GM18508 (cell line): ENCODE results near the gene SNRPB.
"Not testable (repeated sequence)": the region's sequence is repeated elsewhere in the genome, so short reads cannot be mapped to it uniquely, and the experiment has no call there.

Source experiments
- ATAC-seq: cut with Tn5 transposase; IDR thresholded peaks from one replicate; pipeline ENCODE4 v1.9.1; 2021; ENCODE audit warnings: moderate number of reproducible peaks; ENCODE audit not compliant: insufficient read depth, unreplicated experiment

Gene SNRPB

DNA sequence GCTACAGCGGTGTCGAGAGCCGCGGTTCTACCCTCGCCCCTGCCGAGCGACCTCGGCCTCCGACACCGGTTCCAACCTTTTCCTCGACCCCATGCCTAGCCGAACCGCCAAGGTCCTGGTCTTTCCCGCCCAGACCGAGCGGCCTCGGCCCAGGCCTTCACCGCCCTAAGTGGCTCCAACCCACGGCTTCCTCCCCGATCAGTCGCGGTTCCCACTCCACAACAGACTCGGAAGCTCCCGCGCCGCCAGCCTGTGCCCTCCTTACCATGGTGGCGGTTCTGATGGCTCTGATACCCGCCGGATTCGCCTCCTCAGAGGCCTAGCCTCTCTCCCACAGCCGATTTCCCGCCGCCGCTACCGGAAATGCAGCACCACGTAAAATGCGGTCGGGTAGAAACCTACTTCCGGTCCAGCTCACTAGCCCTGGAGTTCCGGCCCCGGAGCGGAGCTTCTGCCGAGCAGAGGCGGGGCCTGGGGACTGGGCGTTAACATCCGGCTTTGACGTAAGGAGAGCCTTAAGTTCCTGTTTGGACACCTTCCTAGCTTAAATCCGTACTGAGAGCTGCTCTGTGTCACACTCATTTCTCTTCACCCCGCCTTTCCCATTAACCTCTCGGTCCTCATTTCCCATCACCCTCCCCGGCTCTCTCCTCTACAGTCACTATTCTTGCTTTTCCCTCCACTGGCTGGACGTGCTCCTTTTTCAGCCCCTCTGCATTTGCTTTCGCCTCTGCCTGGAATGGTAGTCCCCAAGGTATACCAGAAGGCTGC lies at the start of gene SNRPB:
SNRPB (minus strand) TSS at position 367 of the 771 bp plus-strand sequence; CDS start at position 268, 99 bp downstream.
- peak; percentile 89 for ATAC-seq

DNA sequence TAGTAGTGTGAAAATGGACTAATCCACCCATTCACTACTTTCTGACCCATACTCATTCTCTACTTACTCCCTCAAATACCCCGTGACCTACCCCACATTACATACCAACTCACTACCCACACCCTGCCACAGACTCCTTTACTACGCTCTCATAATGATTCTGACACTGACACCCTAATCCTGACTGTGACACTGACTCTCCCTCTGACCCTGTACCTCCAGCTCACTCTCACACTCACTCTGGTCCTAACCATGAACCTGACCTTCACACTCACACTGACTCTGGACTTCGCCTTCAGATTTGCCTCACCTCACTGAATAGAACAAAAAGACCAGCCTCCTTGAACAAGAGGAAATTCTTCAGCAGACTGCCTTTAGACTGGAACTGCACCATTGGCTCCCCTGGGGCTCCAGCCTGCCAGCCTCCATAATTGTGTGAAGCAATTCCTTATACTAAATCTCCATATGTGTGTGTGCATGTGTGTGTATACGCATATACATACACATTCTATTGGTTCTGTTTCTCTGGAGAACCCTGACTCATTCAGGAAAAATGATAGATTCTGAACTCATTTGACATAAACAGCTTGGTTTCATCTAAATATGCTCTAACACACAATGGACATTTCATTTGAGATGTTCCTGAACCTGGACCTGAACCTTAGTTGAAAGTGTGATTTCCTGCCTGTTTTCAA lies 48.7 kb upstream of the SNRPB start:
- ATAC-seq = no peak

GRCh38 chr20:2518558-2518957 lies 48.0 kb upstream of the SNRPB start:
- ATAC-seq = no peak

DNA sequence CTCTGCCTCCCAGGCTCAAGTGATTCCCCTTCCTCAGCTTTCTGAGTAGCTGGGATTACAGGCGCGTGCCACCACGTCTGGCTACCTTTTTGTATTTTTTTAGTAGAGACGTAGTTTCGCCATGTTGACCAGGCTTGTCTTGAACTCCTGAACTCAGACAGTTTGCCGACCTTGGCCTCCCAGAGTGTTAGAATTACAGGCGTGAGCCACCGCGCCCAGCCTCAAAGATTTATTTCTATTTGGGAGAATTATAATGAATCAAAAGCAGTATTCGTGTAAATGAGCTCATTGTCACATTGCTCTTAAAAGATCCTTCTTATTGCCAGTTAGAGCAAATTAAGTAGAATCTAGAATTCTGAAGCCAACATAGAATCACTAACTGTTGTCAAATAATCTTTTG lies 47.5 kb upstream of the SNRPB start:
- no peak for ATAC-seq

DNA sequence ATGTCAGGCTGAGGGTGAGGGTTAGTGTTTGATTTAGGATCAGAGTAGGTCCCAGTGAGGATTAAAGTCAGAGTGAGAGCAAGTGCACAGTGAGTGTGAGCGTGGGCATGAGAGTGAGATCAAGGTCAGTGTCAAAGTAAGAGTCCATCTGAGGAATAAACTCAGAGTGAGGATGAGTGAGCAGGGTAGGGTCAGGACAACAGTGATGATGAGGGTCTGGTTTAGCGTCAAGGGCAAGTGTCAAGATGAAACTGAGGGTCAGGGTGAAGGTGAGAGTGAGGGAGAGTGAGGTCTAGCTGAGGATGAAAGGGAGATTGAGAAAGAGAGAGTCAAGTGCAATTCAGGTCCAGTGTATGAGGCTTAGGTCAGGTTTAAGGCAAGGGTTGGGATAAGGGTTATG lies 45.8 kb upstream of the SNRPB start:
- no peak for ATAC-seq

DNA sequence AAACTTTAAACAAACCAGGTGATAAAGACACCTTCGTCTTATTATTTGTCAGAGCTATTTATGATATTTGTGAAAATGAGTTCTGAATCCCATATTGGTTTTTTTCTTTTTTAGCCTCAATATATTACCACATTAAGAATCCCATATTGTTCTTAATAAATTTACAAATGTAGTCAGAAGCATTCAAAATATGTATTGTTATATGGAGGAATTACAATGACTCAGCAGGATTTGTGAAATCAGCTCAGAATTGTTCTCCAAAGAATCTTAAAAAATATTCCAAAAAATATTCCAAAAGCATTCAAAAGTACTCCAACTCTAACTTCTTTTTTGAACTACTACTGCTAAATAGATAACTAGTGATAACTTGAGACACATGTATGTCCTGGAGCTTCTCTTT lies 44.6 kb upstream of the SNRPB start:
- ATAC-seq = no peak

- no peak for ATAC-seq
Observed at GRCh38 chr20:2509794-2510193, 39.2 kb upstream of the SNRPB start.

- no peak for ATAC-seq
Observed at GRCh38 chr20:2509468-2509781, 38.8 kb upstream of the SNRPB start.

DNA sequence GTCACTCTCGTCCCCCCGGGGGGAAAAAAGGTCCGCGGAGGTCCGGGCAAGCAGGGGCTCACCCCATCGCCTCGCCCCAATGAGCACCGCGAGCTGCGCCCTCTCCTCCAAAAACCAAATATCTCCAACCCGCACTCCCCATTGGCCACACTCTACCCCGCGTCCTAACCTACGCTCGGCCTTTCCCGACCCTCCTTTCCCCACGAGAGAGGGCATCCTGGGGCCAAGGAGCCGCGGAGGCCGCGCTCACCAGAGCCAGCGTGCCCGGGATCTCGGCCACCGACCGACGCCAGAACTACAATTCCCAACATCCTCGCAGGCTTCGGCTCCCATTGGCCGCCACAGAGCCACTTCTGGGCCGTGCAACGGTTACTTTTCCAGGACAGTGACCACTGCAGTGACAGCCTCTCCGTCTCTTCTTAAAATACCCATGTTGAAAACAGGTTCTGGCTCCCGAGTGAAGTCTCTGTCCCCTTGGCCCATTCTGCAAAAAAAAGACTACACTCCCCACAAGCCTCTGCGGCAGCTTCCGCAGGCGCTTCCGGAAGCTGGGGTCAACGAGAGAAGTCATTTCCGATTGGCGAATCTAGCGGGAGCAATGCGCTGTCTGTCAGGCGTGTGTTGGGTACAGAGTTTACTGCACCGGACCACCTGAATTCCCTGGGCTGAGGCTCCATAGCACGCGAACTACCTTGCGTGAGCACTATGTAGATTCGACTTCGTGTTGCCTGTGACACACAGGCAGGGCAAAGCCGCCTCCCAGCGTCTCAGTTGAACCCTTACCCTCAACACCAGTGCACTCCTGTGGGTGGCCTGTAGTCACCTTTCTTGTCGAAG lies 38.3 kb upstream of the SNRPB start, which contains the start of gene ZNF343:
ZNF343 (minus strand) TSS at position 285 of the 837 bp plus-strand sequence. CDS start 15,020 bp downstream, outside the sequence.
- peak; percentile 73 for ATAC-seq

- ATAC-seq = no peak
Observed at GRCh38 chr20:2507875-2508630, 37.5 kb upstream of the SNRPB start.

DNA sequence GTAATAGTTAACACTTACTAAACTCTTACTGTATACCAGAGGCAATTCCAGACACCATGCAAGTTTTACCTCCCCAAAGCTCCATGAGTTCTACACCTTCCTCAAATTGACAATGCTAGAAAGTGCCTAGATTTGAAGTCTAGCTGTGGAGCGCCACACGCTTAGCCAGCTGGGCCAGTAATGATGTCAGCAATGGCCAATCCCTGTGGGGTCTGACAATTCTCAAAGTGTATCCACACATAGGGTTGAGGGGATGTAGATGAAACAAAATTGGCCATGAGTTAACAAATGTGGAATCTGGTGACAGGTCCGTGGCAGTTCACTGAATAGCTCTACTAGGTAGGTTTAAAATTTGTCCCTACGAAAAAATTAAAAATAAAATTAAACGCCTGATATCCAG lies 36.9 kb upstream of the SNRPB start:
- ATAC-seq = no peak

GRCh38 chr20:2506426-2506825 lies 35.8 kb upstream of the SNRPB start:
- not testable (repeated sequence) for ATAC-seq

DNA sequence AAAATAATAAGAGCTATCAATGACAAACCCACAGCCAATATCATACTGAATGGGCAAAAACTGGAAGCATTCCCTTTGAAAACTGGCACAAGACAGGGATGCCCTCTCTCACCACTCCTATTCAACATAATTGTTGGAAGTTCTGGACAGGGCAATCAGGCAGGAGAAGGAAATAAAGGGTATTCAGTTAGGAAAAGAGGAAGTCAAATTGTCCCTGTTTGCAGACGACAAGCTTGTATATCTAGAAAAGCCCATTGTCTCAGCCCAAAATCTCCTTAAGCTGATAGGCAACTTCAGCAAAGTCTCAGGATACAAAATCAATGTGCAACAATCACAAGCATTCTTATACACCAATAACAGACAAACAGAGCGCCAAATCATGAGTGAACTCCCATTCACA lies 34.2 kb upstream of the SNRPB start:
- not testable (repeated sequence) for ATAC-seq

DNA sequence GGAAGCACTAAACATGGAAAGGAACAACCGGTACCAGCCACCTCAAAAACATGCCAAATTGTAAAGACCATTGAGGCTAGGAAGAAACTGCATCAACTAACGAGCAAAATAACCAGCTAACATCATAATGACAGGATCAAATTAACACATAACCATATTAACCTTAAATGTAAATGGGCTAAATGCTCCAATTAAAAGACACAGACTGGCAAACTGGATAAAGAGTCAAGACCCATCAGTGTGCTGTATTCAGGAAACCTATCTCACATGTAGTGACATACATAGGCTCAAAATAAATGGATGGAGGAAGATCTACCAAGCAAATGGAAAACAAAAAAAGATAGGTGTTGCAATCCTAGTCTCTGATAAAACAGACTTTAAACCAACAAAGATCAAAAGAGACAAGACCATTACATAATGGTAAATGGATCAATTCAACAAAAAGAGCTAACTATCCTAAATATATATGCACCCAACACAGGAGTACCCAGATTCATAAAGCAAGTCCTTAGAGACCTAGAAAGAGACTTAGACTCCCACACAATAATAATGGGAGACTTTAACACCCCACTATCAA lies 32.3 kb upstream of the SNRPB start:
- not testable (repeated sequence) for ATAC-seq

DNA sequence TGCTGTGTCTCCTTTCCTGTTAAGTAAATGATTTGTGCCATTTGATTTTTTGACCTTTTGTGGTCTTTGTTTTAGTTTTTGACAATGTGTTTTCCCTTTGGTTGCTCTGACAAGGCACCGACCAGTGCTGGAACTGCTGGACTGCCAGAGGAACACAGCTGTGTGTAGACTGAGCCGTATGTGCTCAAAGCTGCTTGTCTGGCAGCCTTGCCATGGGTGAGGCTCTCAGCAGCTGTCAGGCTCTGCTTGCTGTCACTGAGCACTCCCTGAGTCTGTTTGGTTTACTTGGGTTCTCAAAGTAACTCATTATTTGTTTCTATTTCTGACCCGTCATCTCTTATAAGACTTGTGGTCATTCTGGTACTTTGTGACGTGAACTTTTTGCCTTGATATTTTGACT lies 15.1 kb upstream of the SNRPB start:
- no peak for ATAC-seq

GRCh38 chr20:2485080-2485479 lies 14.5 kb upstream of the SNRPB start:
- ATAC-seq = no peak

- ATAC-seq = no peak
Observed at GRCh38 chr20:2483504-2483903, 12.9 kb upstream of the SNRPB start.

GRCh38 chr20:2480381-2480780 lies 9.8 kb upstream of the SNRPB start:
- no peak for ATAC-seq

- no peak for ATAC-seq
Observed at GRCh38 chr20:2476742-2477615, 6.4 kb upstream of the SNRPB start.
